ENCODE data around the gene HSPB1.

HSPB1 gene

GRCh38 chr7:76337147-76337546 lies 34.7 kb downstream of the HSPB1 start:
- no peak for DNase-seq

- no peak for DNase-seq
Measured at GRCh38 chr7:76338298-76339084, 36.0 kb downstream of the HSPB1 start.

GRCh38 chr7:76340617-76341131 lies 38.2 kb downstream of the HSPB1 start:
- DNase-seq = peak; percentile 61

GRCh38 chr7:76342222-76342621 lies 39.7 kb downstream of the HSPB1 start:
- no peak for DNase-seq

- no peak for DNase-seq
Measured at GRCh38 chr7:76343294-76343930, 40.9 kb downstream of the HSPB1 start.

GRCh38 chr7:76343931-76344321 lies 41.5 kb downstream of the HSPB1 start:
- no peak for DNase-seq

- no peak for DNase-seq
Measured at GRCh38 chr7:76346097-76346496, 43.6 kb downstream of the HSPB1 start.

GRCh38 chr7:76346778-76347177 lies 44.3 kb downstream of the HSPB1 start:
- DNase-seq = no peak

GRCh38 chr7:76347710-76348109 lies 45.2 kb downstream of the HSPB1 start:
- no peak for DNase-seq

GRCh38 chr7:76349313-76349885 lies 46.9 kb downstream of the HSPB1 start:
- DNase-seq = no peak

GRCh38 chr7:76351372-76351771 lies 48.9 kb downstream of the HSPB1 start:
- no peak for DNase-seq

GRCh38 chr7:76352193-76352592 lies 49.7 kb downstream of the HSPB1 start:
- DNase-seq = no peak

GRCh38 chr7:76353744-76354143 lies 51.3 kb downstream of the HSPB1 start:
- no peak for DNase-seq
